Activated CD8-positive, alpha-beta memory T cell treated with anti-CD3 and anti-CD28 coated beads for 24 hours (primary cell): ENCODE data around the gene MCM3AP.
"Not testable (repeated sequence)": the region's sequence is repeated elsewhere in the genome, so short reads cannot be mapped to it uniquely, and the experiment has no call there.

ENCODE experiments used
- DNase-seq: peaks from one replicate; pipeline ENCODE4 v3.0.0-alpha.2; 2020

The MCM3AP gene

GRCh38 chr21:46268371-46268770 is 17.0 kb downstream of the MCM3AP start:
- DNase-seq: no peak

GRCh38 chr21:46266946-46267345 is 18.5 kb downstream of the MCM3AP start:
- no peak for DNase-seq

GRCh38 chr21:46265736-46266525 is 19.5 kb downstream of the MCM3AP start:
- no peak for DNase-seq

- DNase-seq: no peak
Observed at GRCh38 chr21:46264690-46265144, 20.7 kb downstream of the MCM3AP start.

GRCh38 chr21:46264046-46264689 is 21.2 kb downstream of the MCM3AP start:
- DNase-seq: no peak

GRCh38 chr21:46256501-46256994 is 28.9 kb downstream of the MCM3AP start:
- no peak for DNase-seq

GRCh38 chr21:46255758-46256337 is 29.6 kb downstream of the MCM3AP start:
- DNase-seq: no peak

- DNase-seq: no peak
Observed at GRCh38 chr21:46255166-46255565, 30.2 kb downstream of the MCM3AP start.

GRCh38 chr21:46254208-46254975 is 31.0 kb downstream of the MCM3AP start:
- no peak for DNase-seq

- peak; percentile 73 for DNase-seq
Observed at GRCh38 chr21:46253610-46254124, 31.7 kb downstream of the MCM3AP start.

- DNase-seq: no peak
Observed at GRCh38 chr21:46252840-46253239, 32.6 kb downstream of the MCM3AP start.

- DNase-seq: no peak
Observed at GRCh38 chr21:46250146-46250725, 35.2 kb downstream of the MCM3AP start.

GRCh38 chr21:46248827-46249226 is 36.6 kb downstream of the MCM3AP start:
- DNase-seq: no peak

GRCh38 chr21:46248422-46248782 is 37.0 kb downstream of the MCM3AP start:
- no peak for DNase-seq

GRCh38 chr21:46247699-46248421 is 37.6 kb downstream of the MCM3AP start:
- no peak for DNase-seq

- no peak for DNase-seq
Observed at GRCh38 chr21:46246345-46246744, 39.1 kb downstream of the MCM3AP start.

GRCh38 chr21:46245213-46245915 is 40.0 kb downstream of the MCM3AP start:
- DNase-seq: no peak

GRCh38 chr21:46244602-46245001 is 40.8 kb downstream of the MCM3AP start:
- DNase-seq: no peak

GRCh38 chr21:46243960-46244361 is 41.5 kb downstream of the MCM3AP start:
- DNase-seq: no peak

GRCh38 chr21:46243325-46243724 is 42.1 kb downstream of the MCM3AP start:
- DNase-seq: no peak

- not testable (repeated sequence) for DNase-seq
Observed at GRCh38 chr21:46241577-46241976, 43.8 kb downstream of the MCM3AP start.
